Right renal pelvis (tissue), 4 donors: ENCODE results near the gene IFIH1. TPM values are rescaled to one million over a fixed set of nuclear protein-coding genes. Genes with fewer than 3 reads are reported as not detected.

Experiments used
- DNase-seq, 4 donors: peaks; one replicate each; pipeline ENCODE4 v3.0.0-alpha.2; 2013; ENCODE audit warnings: low read depth in 4 of 4, low spot score in 3 of 4, missing footprints in 1 of 4
- polyA plus RNA-seq, 4 donors: library from polyadenylated mRNA; unstranded; fragments of 120-200 nt; gene quantifications; one replicate each; pipeline ENCODE4 v1.2.1, GENCODE V29; 2013; ENCODE audit not compliant: insufficient read length in 4 of 4

IFIH1 gene
- polyA plus RNA-seq, 4 donors = 5.4 to 9.2 (median 7.7) TPM

GRCh38 chr2:162226836-162227235 is 91.6 kb downstream of the IFIH1 start:
- DNase-seq = no peak

- DNase-seq = no peak
Measured at GRCh38 chr2:162221064-162221463, 97.4 kb downstream of the IFIH1 start.

- no peak for DNase-seq
Measured at GRCh38 chr2:162220368-162220767, 98.1 kb downstream of the IFIH1 start.

GRCh38 chr2:162219426-162219825 is 99.1 kb downstream of the IFIH1 start:
- no peak for DNase-seq

- no peak for DNase-seq
Measured at GRCh38 chr2:162217598-162217997, 100.9 kb downstream of the IFIH1 start.

Other genes with a start within 250 kb of the IFIH1 start
- 100 to 1,000 TPM in 3 of 4 donors, 10 to 100 TPM in 1; 89.9 to 151 (median 142) TPM for gene DPP4, start 244.5 kb downstream of the IFIH1 start, polyA plus RNA-seq
- not detected for gene GCG, start 166.4 kb downstream of the IFIH1 start, polyA plus RNA-seq
- gene FAP, start 75.2 kb downstream of the IFIH1 start, polyA plus RNA-seq = 10 to 100 TPM in 3 of 4 donors, 1 to 10 TPM in 1; 9.6 to 18.5 (median 12.7) TPM
- 10 to 100 TPM; 33.8 to 42.2 (median 36.8) TPM for gene GCA, start 25.4 kb upstream of the IFIH1 start, polyA plus RNA-seq